ENCODE data around the gene DCAKD. TPM values are rescaled to one million over a fixed set of nuclear protein-coding genes. Genes with fewer than 3 reads are reported as not detected.

The DCAKD gene
- polyA plus RNA-seq, 1 donor from 2014 or later, result 68.5 TPM

DNA sequence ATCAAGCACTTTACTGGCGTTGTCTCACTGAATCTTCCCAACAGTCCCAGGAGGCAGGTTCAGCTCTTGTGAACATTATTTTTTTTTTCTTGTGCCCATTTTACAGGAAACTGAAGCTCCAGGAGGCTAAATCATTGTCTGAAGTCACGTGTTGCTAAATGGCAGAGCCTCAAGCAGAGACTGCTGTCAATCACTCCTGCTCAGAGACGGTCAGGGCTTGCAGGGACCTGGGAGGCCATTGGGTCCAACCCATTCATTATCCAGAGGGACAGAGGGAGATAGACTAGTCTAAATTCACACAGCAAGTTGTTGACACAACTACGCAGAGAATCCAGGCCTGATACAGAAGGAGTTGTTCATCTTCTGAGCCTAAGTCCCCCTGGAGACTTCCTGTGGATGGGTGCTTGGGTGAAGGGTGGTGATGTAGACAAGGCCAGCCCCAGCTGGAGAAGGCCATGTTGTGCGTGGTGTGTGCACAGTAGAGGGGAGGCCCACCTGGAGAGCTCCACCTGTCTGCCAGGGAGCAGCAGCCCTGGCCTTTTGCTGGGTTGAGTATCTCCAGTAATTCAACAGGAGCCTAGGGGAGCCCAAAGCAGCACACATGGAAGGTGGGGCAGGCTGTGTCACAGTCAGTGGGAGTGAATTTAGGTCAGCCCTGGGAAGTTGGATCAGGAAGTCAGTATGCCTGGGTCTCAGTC is 59.0 kb downstream of the DCAKD start:
- Histone ChIP-seq H3K79me2 (replicated peaks; ENCODE audit: insufficient read depth, low read length) (no peaks in the 10 kb centered on the region), H3K36me3 (ENCODE audit: insufficient read depth, low read length) (no peaks in the 10 kb centered on the region), H3F3A (ENCODE audit: insufficient read depth, low read length, poor library complexity, severe bottlenecking) (no peaks in the 10 kb centered on the region), H3K9me3 (ENCODE audit: low read length) (no peaks in the 10 kb centered on the region), H2AFZ (ENCODE audit: low read depth, low read length) (no peak overlapping the region), H3K27ac (ENCODE audit: low read length) (no peak overlapping the region), H3K9me2 (ENCODE audit: insufficient read depth, low read length) (no peaks in the 10 kb centered on the region), H3K27me3 (ENCODE audit: insufficient read depth, low read depth, low read length) (no peaks in the 10 kb centered on the region), H3K4me2 (ENCODE audit: low read length) (no peak overlapping the region), H4K20me1 (ENCODE audit: insufficient read depth) (no peaks in the 10 kb centered on the region), H3K9ac (ENCODE audit: low read length) (no peak overlapping the region), H3K4me3 (ENCODE audit: low read length) (no peak overlapping the region)
- TF ChIP-seq EZH2 (IDR thresholded peaks at IDR 0.05; ENCODE audit: borderline replicate concordance, insufficient read depth, low read length, poor library complexity, severe bottlenecking) (no peak), TAF1 (IDR thresholded peaks at IDR 0.05; ENCODE audit: low read depth) (no peak), MXI1 (conservative IDR thresholded peaks at IDR 0.05; ENCODE audit: poor library complexity, severe bottlenecking) (no peak), SMC3 (conservative IDR thresholded peaks at IDR 0.05; ENCODE audit: poor library complexity) (no peak), POLR2AphosphoS5 (IDR thresholded peaks at IDR 0.05) (no peak), EP300 (conservative IDR thresholded peaks at IDR 0.05; ENCODE audit: poor library complexity, severe bottlenecking) (no peak), RAD21 (conservative IDR thresholded peaks at IDR 0.05) (no peak)
- TF ChIP-seq, protein P1, sequence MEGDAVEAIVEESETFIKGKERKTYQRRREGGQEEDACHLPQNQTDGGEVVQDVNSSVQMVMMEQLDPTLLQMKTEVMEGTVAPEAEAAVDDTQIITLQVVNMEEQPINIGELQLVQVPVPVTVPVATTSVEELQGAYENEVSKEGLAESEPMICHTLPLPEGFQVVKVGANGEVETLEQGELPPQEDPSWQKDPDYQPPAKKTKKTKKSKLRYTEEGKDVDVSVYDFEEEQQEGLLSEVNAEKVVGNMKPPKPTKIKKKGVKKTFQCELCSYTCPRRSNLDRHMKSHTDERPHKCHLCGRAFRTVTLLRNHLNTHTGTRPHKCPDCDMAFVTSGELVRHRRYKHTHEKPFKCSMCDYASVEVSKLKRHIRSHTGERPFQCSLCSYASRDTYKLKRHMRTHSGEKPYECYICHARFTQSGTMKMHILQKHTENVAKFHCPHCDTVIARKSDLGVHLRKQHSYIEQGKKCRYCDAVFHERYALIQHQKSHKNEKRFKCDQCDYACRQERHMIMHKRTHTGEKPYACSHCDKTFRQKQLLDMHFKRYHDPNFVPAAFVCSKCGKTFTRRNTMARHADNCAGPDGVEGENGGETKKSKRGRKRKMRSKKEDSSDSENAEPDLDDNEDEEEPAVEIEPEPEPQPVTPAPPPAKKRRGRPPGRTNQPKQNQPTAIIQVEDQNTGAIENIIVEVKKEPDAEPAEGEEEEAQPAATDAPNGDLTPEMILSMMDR (IDR thresholded peaks at IDR 0.05; ENCODE audit: poor library complexity, severe bottlenecking), result no peak
- TF ChIP-seq, protein P2, sequence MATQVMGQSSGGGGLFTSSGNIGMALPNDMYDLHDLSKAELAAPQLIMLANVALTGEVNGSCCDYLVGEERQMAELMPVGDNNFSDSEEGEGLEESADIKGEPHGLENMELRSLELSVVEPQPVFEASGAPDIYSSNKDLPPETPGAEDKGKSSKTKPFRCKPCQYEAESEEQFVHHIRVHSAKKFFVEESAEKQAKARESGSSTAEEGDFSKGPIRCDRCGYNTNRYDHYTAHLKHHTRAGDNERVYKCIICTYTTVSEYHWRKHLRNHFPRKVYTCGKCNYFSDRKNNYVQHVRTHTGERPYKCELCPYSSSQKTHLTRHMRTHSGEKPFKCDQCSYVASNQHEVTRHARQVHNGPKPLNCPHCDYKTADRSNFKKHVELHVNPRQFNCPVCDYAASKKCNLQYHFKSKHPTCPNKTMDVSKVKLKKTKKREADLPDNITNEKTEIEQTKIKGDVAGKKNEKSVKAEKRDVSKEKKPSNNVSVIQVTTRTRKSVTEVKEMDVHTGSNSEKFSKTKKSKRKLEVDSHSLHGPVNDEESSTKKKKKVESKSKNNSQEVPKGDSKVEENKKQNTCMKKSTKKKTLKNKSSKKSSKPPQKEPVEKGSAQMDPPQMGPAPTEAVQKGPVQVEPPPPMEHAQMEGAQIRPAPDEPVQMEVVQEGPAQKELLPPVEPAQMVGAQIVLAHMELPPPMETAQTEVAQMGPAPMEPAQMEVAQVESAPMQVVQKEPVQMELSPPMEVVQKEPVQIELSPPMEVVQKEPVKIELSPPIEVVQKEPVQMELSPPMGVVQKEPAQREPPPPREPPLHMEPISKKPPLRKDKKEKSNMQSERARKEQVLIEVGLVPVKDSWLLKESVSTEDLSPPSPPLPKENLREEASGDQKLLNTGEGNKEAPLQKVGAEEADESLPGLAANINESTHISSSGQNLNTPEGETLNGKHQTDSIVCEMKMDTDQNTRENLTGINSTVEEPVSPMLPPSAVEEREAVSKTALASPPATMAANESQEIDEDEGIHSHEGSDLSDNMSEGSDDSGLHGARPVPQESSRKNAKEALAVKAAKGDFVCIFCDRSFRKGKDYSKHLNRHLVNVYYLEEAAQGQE (IDR thresholded peaks at IDR 0.05; ENCODE audit: borderline replicate concordance), result no peak

DNA sequence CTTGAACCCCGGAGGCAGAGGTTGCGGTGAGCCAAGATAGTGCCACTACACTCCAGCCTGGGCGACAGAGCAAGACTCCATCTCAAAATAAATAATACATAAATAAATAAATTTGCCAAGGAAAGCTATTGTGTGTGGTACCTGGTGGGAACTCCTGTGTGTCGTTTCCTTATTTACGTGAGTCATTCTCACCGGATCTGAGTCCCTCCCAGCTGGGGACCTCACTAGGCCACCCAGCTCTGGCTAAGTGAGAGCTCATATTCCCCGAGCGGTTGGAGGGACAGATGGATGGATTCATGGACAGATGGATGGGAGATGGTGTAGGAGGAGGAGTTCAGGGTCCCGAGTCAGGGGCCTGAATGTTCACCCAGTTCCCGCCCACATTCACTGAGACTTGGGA is 60.4 kb downstream of the DCAKD start:
- no peaks in the 10 kb centered on the region for H4K20me1 ChIP-seq (ENCODE audit: insufficient read depth)
- H2AFZ ChIP-seq (ENCODE audit: low read depth, low read length), result no peak overlapping the region
- no peaks in the 10 kb centered on the region for H3K27me3 ChIP-seq (ENCODE audit: insufficient read depth, low read depth, low read length)
- no peaks in the 10 kb centered on the region for H3K9me2 ChIP-seq (ENCODE audit: insufficient read depth, low read length)
- H3K4me3 ChIP-seq (ENCODE audit: low read length), result no peak overlapping the region
- H3F3A ChIP-seq (ENCODE audit: insufficient read depth, low read length, poor library complexity, severe bottlenecking), result no peaks in the 10 kb centered on the region
- H3K9ac ChIP-seq (ENCODE audit: low read length), result no peak overlapping the region
- H3K9me3 ChIP-seq (ENCODE audit: low read length), result no peaks in the 10 kb centered on the region
- no peak overlapping the region for H3K27ac ChIP-seq (ENCODE audit: low read length)
- TF ChIP-seq MXI1 (conservative IDR thresholded peaks at IDR 0.05; ENCODE audit: poor library complexity, severe bottlenecking), result no peak
- TF ChIP-seq TAF1 (IDR thresholded peaks at IDR 0.05; ENCODE audit: low read depth), result no peak
- TF ChIP-seq EP300 (conservative IDR thresholded peaks at IDR 0.05; ENCODE audit: poor library complexity, severe bottlenecking), result no peak
- TF ChIP-seq, protein P1 (IDR thresholded peaks at IDR 0.05; ENCODE audit: poor library complexity, severe bottlenecking), result no peak
- TF ChIP-seq, protein P2 (IDR thresholded peaks at IDR 0.05; ENCODE audit: borderline replicate concordance), result no peak
- TF ChIP-seq POLR2AphosphoS5 (IDR thresholded peaks at IDR 0.05), result no peak
- no peak for TF ChIP-seq RAD21 (conservative IDR thresholded peaks at IDR 0.05)
- TF ChIP-seq SMC3 (conservative IDR thresholded peaks at IDR 0.05; ENCODE audit: poor library complexity), result no peak
- no peak for TF ChIP-seq EZH2 (IDR thresholded peaks at IDR 0.05; ENCODE audit: borderline replicate concordance, insufficient read depth, low read length, poor library complexity, severe bottlenecking)
- no peaks in the 10 kb centered on the region for H3K36me3 ChIP-seq (ENCODE audit: insufficient read depth, low read length)
- no peaks in the 10 kb centered on the region for H3K79me2 ChIP-seq (replicated peaks; ENCODE audit: insufficient read depth, low read length)
- no peak overlapping the region for H3K4me2 ChIP-seq (ENCODE audit: low read length)
